Measurements from ENCODE around the gene PARP8.
"Not testable (repeated sequence)": the region's sequence is repeated elsewhere in the genome, so short reads cannot be mapped to it uniquely, and the experiment has no call there.

The PARP8 gene

GRCh38 chr5:50666261-50667022 lies at the start of gene PARP8:
Gene PARP8 (plus strand): TSS chr5:50666637. CDS start chr5:50667096, 459 bp downstream.
- peak; percentile 77 for DNase-seq

GRCh38 chr5:50623666-50624065 lies 42.8 kb upstream of the PARP8 start:
- no peak for DNase-seq

GRCh38 chr5:50634866-50635265 lies 31.6 kb upstream of the PARP8 start:
- not testable (repeated sequence) for DNase-seq

- DNase-seq: not testable (repeated sequence)
Measured at GRCh38 chr5:50637576-50637975, 28.9 kb upstream of the PARP8 start.

- no peak for DNase-seq
Measured at GRCh38 chr5:50646591-50646990, 19.8 kb upstream of the PARP8 start.

GRCh38 chr5:50647726-50648125 lies 18.7 kb upstream of the PARP8 start:
- no peak for DNase-seq

- DNase-seq: no peak
Measured at GRCh38 chr5:50653946-50654345, 12.5 kb upstream of the PARP8 start.

GRCh38 chr5:50655067-50655809 lies 11.2 kb upstream of the PARP8 start:
- no peak for DNase-seq

GRCh38 chr5:50655810-50656205 lies 10.6 kb upstream of the PARP8 start:
- no peak for DNase-seq

GRCh38 chr5:50657044-50657443 lies 9.4 kb upstream of the PARP8 start:
- no peak for DNase-seq

GRCh38 chr5:50658246-50658645 lies 8.2 kb upstream of the PARP8 start:
- DNase-seq: no peak

- DNase-seq: peak; percentile 36
Measured at GRCh38 chr5:50663636-50664035, 2.8 kb upstream of the PARP8 start.

GRCh38 chr5:50665091-50665490 lies 1.3 kb upstream of the PARP8 start:
- no peak for DNase-seq

- DNase-seq: not testable (repeated sequence)
Measured at GRCh38 chr5:50665761-50666202, 655 bp upstream of the PARP8 start.

- peak; percentile 71 for DNase-seq
Measured at GRCh38 chr5:50667023-50667652, 701 bp downstream of the PARP8 start.

GRCh38 chr5:50667653-50668595 lies 1.5 kb downstream of the PARP8 start:
- DNase-seq: peak; percentile 70

- DNase-seq: not testable (repeated sequence)
Measured at GRCh38 chr5:50668636-50669035, 2.2 kb downstream of the PARP8 start.

GRCh38 chr5:50672663-50673062 lies 6.2 kb downstream of the PARP8 start:
- DNase-seq: no peak

GRCh38 chr5:50673444-50673843 lies 7.0 kb downstream of the PARP8 start:
- not testable (repeated sequence) for DNase-seq

- no peak for DNase-seq
Measured at GRCh38 chr5:50675385-50675784, 8.9 kb downstream of the PARP8 start.

- DNase-seq: not testable (repeated sequence)
Measured at GRCh38 chr5:50679554-50679953, 13.1 kb downstream of the PARP8 start.

GRCh38 chr5:50684721-50685120 lies 18.3 kb downstream of the PARP8 start:
- DNase-seq: no peak
